BJ (cell line): Measurements from ENCODE around the gene TTC5. TPM values are rescaled to one million over a fixed set of nuclear protein-coding genes. Genes with fewer than 3 reads are reported as not detected.
"Not testable (repeated sequence)": the region's sequence is repeated elsewhere in the genome, so short reads cannot be mapped to it uniquely, and the experiment has no call there.

Source experiments
- CTCF ChIA-PET: fragments of 350-600 bp; formaldehyde crosslinking; extraction: SDS; loops from one replicate; lab custom pipeline; 2021; ENCODE audit warnings: antibody characterized with exemption, inconsistent platforms; lab: Yijun Ruan, JAX
- POLR2A ChIA-PET: fragments of 300-600 bp; sonication (Branson Sonifier 250); formaldehyde crosslinking; extraction: SDS; loops from one replicate; lab custom pipeline; 2021; ENCODE audit warnings: antibody characterized with exemption; lab: Charles Lee
- DNase-seq: peaks from one replicate; pipeline ENCODE4 v3.0.0-alpha.2; 2011; ENCODE audit warnings: low read depth
- H3K27me3 ChIP-seq: 2 replicates; pipeline ENCODE4 v1.6.0; 2011; ENCODE audit warnings: low read length; ENCODE audit not compliant: control insufficient read depth, insufficient read depth
- H3K36me3 ChIP-seq: 2 replicates; pipeline ENCODE4 v1.5.1; 2011; ENCODE audit warnings: low read length; ENCODE audit not compliant: control insufficient read depth, insufficient read depth
- H3K4me3 ChIP-seq: 2 replicates; pipeline ENCODE4 v1.5.1; 2011; ENCODE audit warnings: low read depth, mild to moderate bottlenecking, control low read depth, low read length
- CTCF ChIP-seq: IDR thresholded peaks from 2 replicates; pipeline ENCODE4 v1.5.1; 2011; ENCODE audit warnings: low read depth, mild to moderate bottlenecking, control low read depth, inconsistent platforms, low read length, moderate library complexity; ENCODE audit not compliant: insufficient read depth
- polyA plus RNA-seq: library from polyadenylated mRNA; depleted of rRNA; stranded (reverse); fragments of >200 nt; gene quantifications from 2 replicates; pipeline ENCODE4 v1.2.3, GENCODE V29; 2011

TTC5 gene
- polyA plus RNA-seq, 1 experiment, result 11.4 TPM

GRCh38 chr14:20278414-20278813, 27.3 kb downstream of the TTC5 start:
- DNase-seq, result no peak
- Histone ChIP-seq H3K27me3 (no peaks in the 10 kb centered on the region), H3K36me3 (no peaks in the 10 kb centered on the region; the same call in 1 of the 2 replicates), H3K4me3 (no peak overlapping the region)
- POLR2A ChIA-PET, result no interaction called here
- TF ChIP-seq CTCF, result no peak
- CTCF ChIA-PET, result no interaction called here

GRCh38 chr14:20277409-20277808, 28.3 kb downstream of the TTC5 start:
- TF ChIP-seq CTCF, result no peak
- POLR2A ChIA-PET, result no interaction called here
- no peak for DNase-seq
- no peaks in the 10 kb centered on the region for H3K27me3 ChIP-seq
- H3K4me3 ChIP-seq, result no peak overlapping the region
- H3K36me3 ChIP-seq, result no peaks in the 10 kb centered on the region; the same call in 1 of the 2 replicates
- CTCF ChIA-PET, result no interaction called here

GRCh38 chr14:20274062-20274461, 31.7 kb downstream of the TTC5 start:
- no peaks in the 10 kb centered on the region for H3K27me3 ChIP-seq
- ChIA-PET CTCF (no interaction called here), POLR2A (no interaction called here)
- no peak overlapping the region for H3K4me3 ChIP-seq
- no peak for TF ChIP-seq CTCF
- no peak for DNase-seq
- H3K36me3 ChIP-seq, result no peaks in the 10 kb centered on the region

GRCh38 chr14:20264361-20264760, 41.4 kb downstream of the TTC5 start:
- CTCF ChIA-PET, result interaction anchor here (0.6 to 1.7 kb wide), 2 partner anchors 11 to 443 kb away, joined by 3 read pairs; no protein-coding TSS in a partner anchor
- H3K4me3 ChIP-seq, result not testable (repeated sequence)

GRCh38 chr14:20262642-20263128, 43.1 kb downstream of the TTC5 start:
- no peak for TF ChIP-seq CTCF
- H3K36me3 ChIP-seq, result no peaks in the 10 kb centered on the region
- no peak overlapping the region for H3K4me3 ChIP-seq
- CTCF ChIA-PET, result no interaction called here
- DNase-seq, result peak; percentile 26
- POLR2A ChIA-PET, result no interaction called here
- no peaks in the 10 kb centered on the region for H3K27me3 ChIP-seq

More at GRCh38 chr14:20264361-20264760, 41.4 kb downstream of the TTC5 start:
- DNase-seq, H3K27me3 ChIP-seq, POLR2A ChIA-PET, H3K36me3 ChIP-seq: not testable (repeated sequence)

GRCh38 chr14:20247646-20248246, 58.0 kb downstream of the TTC5 start:
- CTCF ChIA-PET, result no interaction called here

More at GRCh38 chr14:20247646-20248246, 58.0 kb downstream of the TTC5 start:
- no peak overlapping the region for H3K4me3 ChIP-seq
- no peak for DNase-seq
- POLR2A ChIA-PET, result no interaction called here
- TF ChIP-seq CTCF, result no peak
- no peaks in the 10 kb centered on the region for H3K36me3 ChIP-seq
- no peaks in the 10 kb centered on the region for H3K27me3 ChIP-seq
